GM19324 (cell line): ENCODE data around the gene SH3RF3.

Experiments used
- ATAC-seq: cut with Tn5 transposase; IDR thresholded peaks from one replicate; pipeline ENCODE4 v1.9.1; 2021; ENCODE audit warnings: mild to moderate bottlenecking, moderate library complexity; ENCODE audit not compliant: unreplicated experiment, low FRiP score

Gene SH3RF3

DNA sequence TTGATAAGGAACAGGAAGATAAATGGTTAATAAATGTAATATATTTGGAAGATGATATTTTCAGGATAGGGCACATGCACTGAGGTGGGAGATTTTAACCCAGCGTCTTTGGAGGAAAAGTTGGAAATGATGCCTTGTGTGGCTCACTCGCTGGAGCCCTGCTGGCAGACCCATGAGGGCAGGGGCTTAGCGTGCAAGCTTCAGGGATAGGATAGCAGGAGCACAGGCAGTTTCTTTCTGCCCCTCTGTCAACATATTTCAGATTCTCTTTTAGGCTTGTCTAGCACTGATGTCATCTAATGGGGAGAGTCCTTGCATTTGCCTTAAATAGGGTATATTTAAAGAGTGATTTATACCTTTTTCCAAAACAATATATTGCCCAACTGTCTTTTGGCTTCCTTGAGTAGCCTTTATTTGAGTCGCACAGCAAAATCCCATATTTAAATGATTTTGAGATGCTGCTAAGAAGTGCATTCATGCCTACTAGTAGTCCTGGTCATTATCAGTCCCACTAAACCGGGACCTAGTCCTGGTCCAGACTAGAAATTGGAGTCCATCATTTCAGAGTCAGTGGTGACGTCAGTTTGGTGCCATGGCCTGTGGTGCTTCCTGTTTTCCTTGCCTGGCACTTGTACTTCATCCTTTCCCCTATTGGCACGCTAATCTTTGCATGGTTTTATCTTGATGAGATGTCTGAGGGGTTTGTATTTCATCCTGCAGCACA is 45.8 kb downstream of the SH3RF3 start:
- ATAC-seq = no peak

DNA sequence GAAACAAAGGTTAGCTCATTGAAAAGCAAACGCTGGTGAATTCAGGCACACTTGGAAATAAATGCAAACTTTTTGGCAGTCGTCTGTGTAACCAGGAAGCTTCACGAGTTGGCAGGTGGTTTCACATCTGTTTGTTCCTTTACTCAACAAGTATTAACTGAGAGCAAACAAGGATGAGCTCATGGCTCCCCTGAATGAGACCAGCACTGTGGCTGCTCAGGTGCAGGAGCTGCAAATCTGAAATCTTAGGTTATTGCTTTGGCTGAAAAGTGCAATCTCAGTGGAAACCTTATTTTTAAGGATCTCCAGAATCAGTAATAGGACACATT is 46.3 kb downstream of the SH3RF3 start:
- no peak for ATAC-seq

DNA sequence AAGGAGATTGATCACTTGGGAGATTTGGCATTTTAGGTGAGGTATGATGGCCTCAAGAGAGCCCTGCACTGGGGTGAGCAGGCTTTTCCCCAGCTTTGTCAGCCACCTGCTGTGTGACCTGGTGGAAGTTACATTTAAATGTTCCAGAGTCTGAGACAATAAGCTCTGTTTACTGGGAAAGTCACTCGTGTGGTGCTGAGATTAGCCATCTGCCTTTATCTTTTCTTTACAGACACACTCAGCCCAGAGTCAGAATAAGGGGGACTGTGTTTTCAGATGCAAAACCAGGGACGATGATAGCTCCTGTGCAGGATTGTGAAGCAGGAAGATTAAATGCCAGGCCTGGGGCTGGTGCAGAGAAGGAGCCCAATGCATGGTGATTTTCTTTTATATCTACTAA is 47.9 kb downstream of the SH3RF3 start:
- ATAC-seq = no peak

DNA sequence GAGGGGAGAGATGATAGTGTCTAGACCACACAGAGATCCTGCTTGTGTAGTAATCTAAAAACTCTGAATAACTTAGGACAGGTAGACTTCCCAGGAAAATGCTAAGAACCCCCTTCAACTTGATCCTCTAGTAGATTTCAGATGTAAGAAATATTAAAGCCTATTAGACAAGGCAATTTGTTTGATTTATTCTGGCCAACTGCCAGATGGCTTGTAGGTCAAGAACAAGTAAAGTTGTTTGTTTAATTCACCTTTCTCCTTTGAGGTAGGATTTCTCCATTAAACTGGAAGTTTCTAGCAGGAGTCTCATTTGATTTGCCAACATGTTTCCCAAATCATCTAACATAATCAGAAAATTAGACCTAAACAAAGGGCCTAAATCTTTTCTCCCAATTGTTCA is 48.6 kb downstream of the SH3RF3 start:
- no peak for ATAC-seq

DNA sequence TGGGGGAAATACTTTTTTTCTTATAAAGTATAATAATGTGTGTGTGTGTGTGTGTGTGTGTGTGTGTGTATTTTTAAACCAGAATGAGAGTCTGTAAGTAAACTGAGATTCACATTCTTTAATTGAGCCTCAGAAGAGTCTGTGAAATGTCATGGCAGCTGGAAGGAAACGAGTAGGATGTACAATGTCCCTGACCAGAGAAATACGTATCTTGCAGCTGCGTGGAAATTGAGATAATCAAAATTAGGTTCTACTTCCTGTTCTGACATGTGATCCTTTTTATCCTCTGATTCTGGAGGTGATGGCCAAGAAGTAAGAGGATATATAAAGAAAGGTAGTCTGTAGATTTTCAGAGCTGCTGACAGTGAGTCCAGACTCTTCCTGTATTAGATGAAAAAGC is 50.0 kb downstream of the SH3RF3 start:
- ATAC-seq = no peak

DNA sequence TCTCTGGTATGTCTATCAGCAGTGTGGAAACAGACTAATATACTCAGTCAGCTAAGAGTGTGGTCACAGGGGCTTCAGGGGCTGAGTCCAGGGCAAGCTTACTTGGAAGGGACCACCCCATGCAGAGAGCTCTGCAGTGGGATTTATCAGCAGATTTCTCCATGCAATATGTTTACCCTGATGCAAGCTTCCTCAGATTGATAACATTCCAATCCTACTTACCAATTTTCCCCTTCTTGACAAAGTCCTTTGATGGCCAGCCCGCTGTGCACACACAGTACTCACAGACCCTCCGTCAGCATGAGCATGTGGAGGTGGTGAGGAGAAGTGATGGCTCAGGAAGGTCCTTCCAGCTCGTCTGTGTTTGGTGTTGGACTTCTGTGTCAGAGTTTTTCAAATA is 51.8 kb downstream of the SH3RF3 start:
- no peak for ATAC-seq

DNA sequence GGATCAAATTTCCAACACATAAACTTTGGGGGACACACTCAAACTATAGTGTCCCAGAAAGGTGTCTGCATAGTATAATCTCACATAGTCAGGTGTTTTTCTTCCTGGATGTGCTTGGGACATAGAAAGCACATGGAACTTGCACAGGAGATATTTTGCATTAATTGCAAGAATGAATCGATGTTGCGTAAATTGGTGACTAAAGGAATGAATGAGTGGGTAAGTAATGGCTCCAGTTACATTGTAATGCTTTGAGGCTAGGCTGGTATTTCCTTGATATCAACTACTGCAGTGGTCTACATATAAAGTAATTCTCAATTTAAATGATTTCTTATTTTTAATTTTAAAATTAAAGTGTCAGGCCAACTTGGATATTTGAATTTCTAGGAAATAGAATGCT is 53.4 kb downstream of the SH3RF3 start:
- ATAC-seq = no peak

DNA sequence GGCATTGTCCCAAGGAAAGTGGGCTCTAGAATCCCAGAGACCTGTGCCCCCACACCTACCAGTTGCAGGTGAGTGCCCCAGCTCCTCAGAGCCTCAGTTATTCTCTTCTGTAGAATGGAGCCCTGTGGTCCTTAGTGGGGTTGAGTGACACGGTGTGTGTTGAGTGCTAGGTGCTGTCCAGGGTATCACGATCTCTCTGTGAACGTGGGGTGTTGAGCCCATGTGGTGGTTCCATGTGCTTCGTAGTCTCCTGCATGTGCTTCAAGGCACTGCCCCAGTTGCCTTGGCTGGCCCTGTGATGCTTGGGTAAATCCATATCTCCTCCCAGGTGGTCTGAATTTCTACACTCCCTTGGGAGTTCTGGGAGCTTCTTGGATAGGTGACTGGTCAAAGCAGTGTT is 54.9 kb downstream of the SH3RF3 start:
- no peak for ATAC-seq

DNA sequence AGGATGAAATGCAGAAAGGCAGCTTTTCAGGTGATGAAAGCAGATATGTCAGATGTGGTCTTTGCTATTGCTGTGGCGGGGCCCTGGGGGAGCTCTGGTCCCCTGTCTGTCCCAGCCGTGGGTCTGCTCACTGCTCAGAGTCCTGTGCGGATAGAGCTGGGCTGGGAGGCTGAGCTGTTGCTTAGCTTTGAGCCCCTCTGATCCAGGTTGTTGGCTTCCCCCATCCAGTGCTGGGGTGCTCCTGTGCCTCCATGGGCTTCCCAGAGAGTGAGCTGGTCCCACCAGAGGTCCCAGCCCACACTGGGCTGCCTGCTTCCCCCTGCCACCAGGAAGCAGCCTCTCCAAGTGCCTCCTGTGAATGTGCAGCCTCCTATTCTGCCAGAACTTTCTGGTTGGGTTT is 55.4 kb downstream of the SH3RF3 start:
- no peak for ATAC-seq

DNA sequence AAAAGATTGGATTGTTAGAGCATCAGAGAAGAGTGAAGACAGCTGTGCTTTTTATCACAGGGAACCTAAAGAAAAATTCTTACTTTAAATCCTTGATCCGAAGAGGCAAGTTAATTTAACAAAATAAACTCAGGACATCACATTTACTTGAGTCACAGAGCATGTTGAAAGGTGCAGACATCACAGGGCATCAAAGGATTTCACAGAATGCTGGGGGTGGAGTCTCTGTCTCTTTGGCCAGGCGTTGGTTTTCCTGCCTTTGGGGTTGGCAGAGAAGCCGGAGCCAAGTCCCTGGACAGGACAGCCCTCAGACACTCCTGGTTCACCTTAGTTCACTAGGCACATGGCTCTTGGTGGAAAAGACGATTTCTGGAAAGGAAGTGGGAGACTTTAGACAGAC is 56.3 kb downstream of the SH3RF3 start:
- ATAC-seq = no peak

DNA sequence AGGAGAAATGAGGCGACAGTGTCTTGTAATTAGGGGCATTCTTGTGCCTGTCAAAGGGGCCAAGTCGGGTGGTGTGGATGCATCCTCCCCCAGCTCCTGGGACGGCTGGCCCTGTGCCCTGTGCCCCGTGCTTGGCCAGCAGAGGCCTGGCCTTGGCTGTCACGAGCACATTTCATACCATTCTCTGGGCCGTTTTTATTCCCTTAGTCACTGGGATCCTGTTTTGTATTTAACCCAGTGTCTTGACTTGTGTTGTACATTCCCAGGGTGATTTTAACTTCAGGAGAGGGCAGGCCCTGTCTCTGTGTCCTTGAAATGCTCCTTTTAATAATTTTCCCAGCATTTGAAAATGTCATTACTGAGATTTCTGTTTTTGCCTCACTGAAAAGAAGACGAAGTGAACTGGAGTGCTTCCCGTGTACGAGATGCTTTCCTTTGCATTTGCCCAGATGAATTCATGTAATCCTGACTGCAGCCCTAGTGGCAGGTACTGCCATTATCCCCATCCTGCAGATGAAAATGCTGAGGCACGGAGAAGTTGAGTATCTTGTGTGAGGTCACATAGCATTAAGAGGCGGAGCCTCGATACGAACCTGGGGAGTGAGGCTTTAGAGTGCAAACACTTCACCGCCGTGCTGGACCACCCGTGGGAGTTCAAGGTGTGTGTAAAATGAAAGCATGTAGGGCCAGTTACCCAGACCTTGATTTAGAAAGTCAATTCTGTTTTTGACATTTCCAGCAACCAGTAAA is 57.0 kb downstream of the SH3RF3 start:
- ATAC-seq = no peak

DNA sequence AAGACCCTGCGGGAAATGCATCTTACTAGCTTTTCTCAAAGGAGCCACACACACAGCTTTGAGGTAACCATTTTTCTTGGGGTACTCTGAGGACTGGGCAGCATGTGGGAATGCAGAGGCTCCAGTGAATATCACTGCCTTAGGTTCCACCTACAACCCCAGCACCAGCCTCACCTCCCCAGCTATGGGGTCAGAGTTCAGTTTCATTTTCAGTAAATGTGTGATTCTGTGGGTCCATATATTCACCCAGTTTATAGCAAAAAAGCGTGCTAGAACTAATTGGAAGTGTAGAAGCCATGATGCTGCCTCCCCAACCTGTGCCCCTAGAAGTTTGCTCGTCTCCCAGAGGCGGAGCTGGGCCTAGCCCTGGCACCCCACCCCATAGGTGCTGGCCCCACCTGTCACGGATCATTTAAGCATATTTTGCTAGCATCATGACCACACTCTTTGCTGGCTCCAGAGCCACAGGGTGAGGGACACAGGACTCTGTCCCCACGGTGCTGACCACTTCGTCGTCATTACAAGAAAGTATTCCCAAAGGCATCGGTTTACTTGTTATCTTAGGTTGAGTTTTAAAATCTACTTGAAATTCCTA is 57.7 kb downstream of the SH3RF3 start:
- ATAC-seq = no peak

DNA sequence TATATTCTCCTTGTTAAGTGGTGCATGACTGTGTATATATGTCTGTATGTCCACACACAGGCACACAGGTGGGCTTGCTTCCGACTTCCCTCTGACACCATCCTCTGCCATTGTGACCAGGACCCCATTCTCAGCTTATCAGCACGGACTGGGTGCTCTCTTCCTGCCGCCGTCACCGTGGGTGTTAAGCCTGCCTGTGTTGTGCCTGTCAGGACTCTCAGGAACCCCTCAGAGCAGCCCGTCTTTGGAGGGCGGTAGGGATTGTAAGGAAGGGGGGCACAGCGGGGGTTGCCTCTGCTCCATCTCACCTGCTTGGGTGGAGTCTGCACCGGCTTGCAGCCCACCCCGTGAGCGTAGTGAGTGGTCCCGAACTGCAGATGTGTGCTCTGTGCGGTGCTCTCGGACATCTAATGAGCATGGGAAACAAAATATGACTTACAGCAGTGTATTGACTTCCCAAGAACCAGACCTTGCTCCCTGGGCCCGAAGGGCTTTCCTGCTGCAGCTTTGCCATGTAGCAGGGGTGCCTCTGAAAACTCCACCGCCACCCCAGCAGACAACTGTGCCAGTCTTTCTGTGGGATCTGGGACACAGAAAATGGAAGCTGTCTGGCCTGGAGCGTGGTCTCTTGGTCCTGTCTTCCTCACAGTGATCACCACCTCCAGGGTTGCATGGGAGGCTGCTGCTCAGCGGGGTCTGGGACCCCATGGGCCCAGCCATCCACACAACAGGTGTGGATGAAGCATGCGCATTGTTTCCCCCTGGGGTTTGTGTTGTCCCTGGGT is 58.9 kb downstream of the SH3RF3 start:
- ATAC-seq = no peak

DNA sequence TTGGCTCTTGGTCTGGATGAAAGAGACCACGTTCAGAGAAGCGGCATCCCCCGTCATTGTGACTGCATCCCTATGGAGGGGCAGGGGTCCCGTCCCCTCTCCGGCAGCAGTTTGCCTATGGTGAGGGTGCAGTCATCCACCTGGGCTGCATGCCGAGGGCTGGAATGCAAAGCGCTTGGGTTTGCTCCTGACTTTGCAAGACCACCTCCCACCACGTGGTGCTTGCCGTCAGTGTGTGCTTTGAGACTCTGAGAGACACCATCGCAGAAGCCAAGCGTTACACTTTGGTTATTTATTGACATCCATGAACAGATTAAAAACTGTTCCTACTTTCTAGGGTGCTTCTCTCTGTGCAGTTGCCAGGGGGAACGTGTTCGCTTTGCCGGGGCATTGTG is 59.5 kb downstream of the SH3RF3 start:
- no peak for ATAC-seq

DNA sequence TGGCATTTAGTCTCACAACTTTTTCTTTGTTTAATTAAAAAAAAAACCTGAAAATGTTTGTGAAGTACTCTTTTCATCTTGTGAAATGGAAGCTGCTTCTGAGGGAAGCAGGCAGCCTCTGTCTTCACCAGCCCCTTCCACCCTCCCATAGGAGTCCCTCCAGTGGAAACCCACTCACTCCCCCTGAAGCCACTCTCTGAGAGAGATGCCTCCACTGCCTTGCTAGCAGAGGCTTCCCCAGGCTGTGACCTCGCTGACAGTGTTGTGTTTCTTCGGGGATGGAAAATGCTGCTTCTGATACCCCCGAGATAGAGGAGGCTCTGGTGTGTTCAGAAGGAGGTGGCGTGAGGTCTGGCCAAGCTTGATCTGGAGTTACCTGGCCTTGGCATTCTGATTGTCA is 59.9 kb downstream of the SH3RF3 start:
- ATAC-seq = no peak

DNA sequence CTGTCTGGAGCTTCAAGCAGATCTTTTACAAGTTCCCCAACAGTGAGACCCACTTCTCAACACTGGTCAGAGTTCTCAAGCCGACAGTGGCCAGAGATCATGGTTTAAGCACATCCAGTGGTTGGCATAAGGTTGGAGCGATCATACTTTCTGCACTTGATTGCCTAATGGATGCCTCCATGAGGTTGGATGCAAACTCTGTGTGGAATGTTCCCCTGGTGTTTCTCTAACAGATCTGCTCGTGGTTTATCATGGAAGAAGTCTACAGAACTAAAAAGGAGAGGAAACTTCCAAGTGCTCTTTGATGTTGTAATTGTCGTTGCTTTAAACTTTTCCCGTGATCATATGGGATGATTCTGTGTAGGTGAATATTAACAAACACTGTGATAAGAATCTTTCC is 60.7 kb downstream of the SH3RF3 start:
- ATAC-seq = no peak

DNA sequence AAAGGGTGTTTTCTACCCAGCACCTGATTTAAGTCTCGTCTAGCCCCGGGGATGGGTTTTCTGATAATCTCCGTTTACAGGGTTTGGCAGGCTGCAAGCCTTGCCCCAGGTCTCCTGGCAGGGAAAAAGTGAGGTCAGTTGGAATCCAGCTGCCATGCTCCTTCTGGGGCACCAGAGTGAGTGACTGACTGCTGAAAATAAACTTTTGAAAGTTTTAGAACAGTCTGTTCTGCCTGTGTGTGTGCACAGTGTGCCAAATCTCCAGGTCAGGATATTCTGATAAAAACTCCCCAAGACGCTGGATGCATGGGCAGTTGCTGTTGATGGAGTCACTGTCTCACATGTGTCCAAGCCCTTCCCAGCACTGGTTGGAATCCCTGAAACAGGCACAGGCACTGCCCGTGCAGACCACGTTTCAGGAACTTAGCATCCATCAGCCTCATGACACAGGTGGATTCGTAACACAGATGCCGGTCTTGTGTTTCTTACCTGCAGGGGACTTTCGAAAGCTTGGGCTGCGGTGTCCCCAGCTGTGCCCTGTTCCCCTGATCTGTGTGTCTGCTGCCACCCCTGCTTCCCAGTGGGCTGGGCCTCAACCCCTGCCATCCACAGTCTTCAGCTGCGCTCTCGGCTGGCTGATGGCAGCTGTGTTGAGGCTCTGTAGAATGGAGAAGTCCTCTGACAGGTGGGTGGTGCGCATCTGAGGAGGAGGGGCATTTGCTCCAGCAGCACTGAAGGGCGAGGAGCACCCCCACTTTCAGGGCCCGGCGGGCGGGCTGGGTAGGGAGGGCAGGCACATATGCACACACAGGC is 65.0 kb downstream of the SH3RF3 start:
- no peak for ATAC-seq

DNA sequence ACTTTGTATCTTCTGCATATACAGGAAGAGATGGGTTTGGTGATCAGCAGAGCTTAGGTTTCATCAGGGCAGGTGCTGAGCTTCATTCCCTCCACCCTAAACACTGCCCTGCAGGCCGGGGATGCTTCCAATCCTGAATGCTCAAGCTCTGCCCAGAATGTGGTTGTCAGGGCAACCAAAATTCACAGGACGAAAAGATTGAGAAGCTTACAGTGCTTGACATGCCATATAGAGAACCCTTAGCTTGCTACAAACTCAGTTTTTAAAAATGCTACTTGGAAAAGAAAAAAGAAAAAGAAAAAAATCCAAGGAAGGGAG is 65.6 kb downstream of the SH3RF3 start:
- ATAC-seq = no peak

DNA sequence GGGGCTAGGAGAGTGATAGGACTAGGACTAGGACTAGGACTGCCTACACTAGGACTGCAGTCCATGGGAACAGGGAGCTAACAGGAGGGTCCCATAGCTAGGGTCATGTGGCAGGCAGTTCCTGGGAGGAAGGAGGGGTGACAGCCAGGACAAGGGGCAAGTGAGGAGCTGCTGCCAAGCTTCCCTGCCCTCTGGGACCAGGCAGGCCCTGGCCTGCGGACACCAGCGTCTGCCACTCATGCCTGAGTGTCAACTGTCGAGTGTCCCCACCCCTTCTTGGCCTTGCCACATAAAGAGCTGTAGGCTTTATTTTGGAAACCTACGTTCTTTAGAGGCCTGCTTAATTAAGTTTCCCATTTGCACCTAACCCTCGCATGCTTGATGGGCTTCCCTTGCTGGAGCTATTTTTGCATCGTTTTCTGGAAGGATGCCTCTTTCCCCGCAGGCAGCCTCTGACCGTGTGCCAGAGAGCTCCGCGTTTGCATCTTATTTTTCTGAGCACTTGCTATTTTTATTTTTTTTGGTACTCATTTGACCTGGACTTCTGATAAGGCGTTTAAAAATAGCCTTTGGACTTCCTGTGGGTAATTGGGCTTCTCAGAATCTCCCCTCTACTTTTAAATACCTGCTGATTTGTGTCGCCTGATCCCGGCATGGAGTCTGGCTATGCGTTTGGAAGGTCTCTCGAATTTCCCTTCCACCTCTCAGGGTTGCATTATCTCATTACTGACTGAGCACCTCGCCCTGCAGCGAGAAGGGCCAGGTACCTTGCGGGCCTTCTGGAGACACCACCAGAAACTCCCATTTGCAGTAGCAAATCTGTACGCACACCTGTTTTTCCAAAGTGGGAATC is 66.4 kb downstream of the SH3RF3 start:
- no peak for ATAC-seq
